HepG2 (cell line): ENCODE results near the gene CAPN11. TPM values are rescaled to one million over a fixed set of nuclear protein-coding genes. Genes with fewer than 3 reads are reported as not detected.

Experiments used
- ATAC-seq: fragments of 200-7000 bp; cut with Tn5 transposase; 3 replicates; pipeline ENCODE4 v1.9.1; 2020; ENCODE audit warnings: mild to moderate bottlenecking, moderate library complexity
- BruUV-seq: library from RNA; stranded (reverse); fragments of 400-500 nt; replicated peaks from 2 replicates; lab custom pipeline; 2021; lab: Mats Ljungman, UMichigan
- CTCF ChIA-PET: fragments of 300-600 bp; formaldehyde crosslinking; extraction: SDS; loops from one replicate; lab custom pipeline; 2021; ENCODE audit warnings: low total read pairs, inconsistent platforms, low intra/inter-chr PET ratio; lab: Yijun Ruan, JAX
- POLR2A ChIA-PET: fragments of 350-600 bp; sonication (Branson Sonifier 250); formaldehyde crosslinking; loops from one replicate; lab custom pipeline; 2020; ENCODE audit warnings: antibody characterized with exemption, inconsistent platforms; lab: Yijun Ruan, JAX
- DNase-seq: peaks from one replicate; pipeline ENCODE4 v3.0.0-alpha.2; 2015; ENCODE audit warnings: low spot score
- FAIRE-seq: peaks from 3 replicates; lab custom pipeline; 2011; peaks lifted over from hg19 to GRCh38; lab: Jason Lieb, UNC
- H2AFZ ChIP-seq: one replicate; pipeline ENCODE4 v1.6.1; 2011; ENCODE audit warnings: low read length, inconsistent platforms
- H3K27ac ChIP-seq: fragments of 300-600 bp; 3 replicates; pipeline ENCODE4 v1.8.0; 2011; ENCODE audit warnings: mixed run types, mild to moderate bottlenecking, mixed read lengths, low read length, inconsistent platforms; ENCODE audit not compliant: insufficient read depth; ENCODE audit errors: extremely low read length
- H3K27me3 ChIP-seq, 2 experiments: fragments of 200-600 bp in 1 of 2; 2 replicates in 1 of 2; 3 replicates in 1 of 2; pipeline versions ENCODE4 v1.6.0 to v1.8.0; 2011; ENCODE audit warnings: low read length in 2 of 2, mild to moderate bottlenecking in 2 of 2, moderate library complexity in 2 of 2, inconsistent platforms in 1 of 2; ENCODE audit not compliant: insufficient read depth in 2 of 2, control insufficient read depth in 1 of 2
- H3K36me3 ChIP-seq, 2 experiments: fragments of 200-600 bp in 1 of 2; replicated peaks in 1 of 2; 2 replicates in 1 of 2; 3 replicates in 1 of 2; pipeline versions ENCODE4 v1.5.1 to v1.8.0; 2011; ENCODE audit warnings: low read length in 2 of 2, inconsistent platforms in 1 of 2; ENCODE audit not compliant: insufficient read depth in 2 of 2, control insufficient read depth in 1 of 2
- H3K4me1 ChIP-seq: 2 replicates; pipeline ENCODE4 v1.5.1; 2012; ENCODE audit warnings: low read length, inconsistent platforms; ENCODE audit not compliant: insufficient read depth
- H3K4me2 ChIP-seq: 2 replicates; pipeline ENCODE4 v1.6.0; 2011; ENCODE audit warnings: low read depth, low read length, inconsistent platforms
- H3K4me3 ChIP-seq, 3 experiments: fragments of 200-600 bp in 1 of 3; sonication (generic), shearing (Covaris generic) in 1 of 3; replicated peaks in 1 of 3; 2 replicates each; pipeline ENCODE4 v1.5.1; 2011 to 2016; ENCODE audit warnings: low read length in 3 of 3, inconsistent platforms in 2 of 3, low read depth in 2 of 3, mild to moderate bottlenecking in 2 of 3, control low read depth in 1 of 3, mixed read lengths in 1 of 3; ENCODE audit not compliant: insufficient read depth in 1 of 3
- H3K79me2 ChIP-seq: one replicate; pipeline ENCODE4 v1.6.1; 2011; ENCODE audit warnings: low read length, inconsistent platforms; ENCODE audit not compliant: insufficient read depth
- H3K9ac ChIP-seq: 2 replicates; pipeline ENCODE4 v1.6.0; 2011; ENCODE audit warnings: mild to moderate bottlenecking, low read depth, low read length, inconsistent platforms; ENCODE audit not compliant: insufficient read depth
- H3K9me3 ChIP-seq: 2 replicates; pipeline ENCODE4 v1.5.1; 2012; ENCODE audit warnings: mild to moderate bottlenecking, low read length
- H4K20me1 ChIP-seq: 2 replicates; pipeline ENCODE4 v1.6.0; 2011; ENCODE audit warnings: inconsistent platforms, mild to moderate bottlenecking, low read length, moderate library complexity; ENCODE audit not compliant: insufficient read depth
- AGO1 ChIP-seq: fragments of 200-400 bp; formaldehyde crosslinking; IDR thresholded peaks from 2 replicates; pipeline ENCODE4 v1.6.1; 2017; ENCODE audit warnings: mild to moderate bottlenecking, low read depth, low read length, moderate library complexity; ENCODE audit not compliant: poor library complexity, severe bottlenecking
- AKNA ChIP-seq: sonication (generic); formaldehyde crosslinking; IDR thresholded peaks from 2 replicates; pipeline ENCODE4 v1.4.0; 2020; ENCODE audit warnings: missing genetic modification reagents, borderline replicate concordance
- GTF2F1 ChIP-seq: fragments of 150-350 bp; IDR thresholded peaks from 2 replicates; pipeline ENCODE4 v1.6.1; 2014; ENCODE audit warnings: low read length
- NFYB ChIP-seq: sonication (generic); formaldehyde crosslinking; IDR thresholded peaks from 2 replicates; pipeline ENCODE4 v1.4.0; 2020; ENCODE audit warnings: missing genetic modification reagents
- SIN3B ChIP-seq: fragments of 150-350 bp; IDR thresholded peaks from 2 replicates; pipeline ENCODE4 v1.6.1; 2014; ENCODE audit warnings: low read length
- ZMYM4 ChIP-seq: sonication (generic); formaldehyde crosslinking; IDR thresholded peaks from 2 replicates; pipeline ENCODE4 v1.8.1; 2023; ENCODE audit warnings: mild to moderate bottlenecking, missing genetic modification reagents
- ZNF263 ChIP-seq: sonication (generic); formaldehyde crosslinking; IDR thresholded peaks from 2 replicates; pipeline ENCODE4 v1.4.0; 2020; ENCODE audit warnings: missing genetic modification reagents
- ZNF644 ChIP-seq: IDR thresholded peaks from 2 replicates; pipeline ENCODE4 v1.6.1; 2016; ENCODE audit warnings: low read depth
- WGBS: methylation state at CpG from one replicate; pipeline ENCODE4 v1.1.6; 2017; ENCODE audit warnings: low lambda C conversion rate; 5-methylcytosine and 5-hydroxymethylcytosine counted together
- in situ Hi-C: cut with HindIII; loops from 2 replicates; pipeline ENCODE4 v1.10.0; 2017; ENCODE audit warnings: low pct_unique_long_range_greater_than_20kb; ENCODE audit not compliant: extremely low pct_ligation_motif_present
- intact Hi-C: fragments of 100-400 bp; cut with micrococcal nuclease; formaldehyde crosslinking; loops from one replicate; pipeline ENCODE4 v1.10.0; 2022; ENCODE audit not compliant: unreplicated experiment
- polyA plus RNA-seq, 8 experiments: library from polyadenylated mRNA; depleted of rRNA in 3 of 8; stranded (reverse) in 7 of 8; unstranded in 1 of 8; fragments of >200 nt; fragmentation: Illumina TruSeq in 4 of 8; extraction: Trizol in 4 of 8; gene quantifications; 2 replicates each; pipeline versions ENCODE4 v1.2.1 to v1.2.3, GENCODE V29; 2011 to 2016; ENCODE audit warnings: low read depth in 4 of 8, missing spikeins in 1 of 8, mixed read lengths in 1 of 8; ENCODE audit not compliant: insufficient read depth in 1 of 8
- total RNA-seq, 5 experiments: library from RNA; depleted of rRNA; stranded (reverse); fragments of >200 nt; fragmentation: Illumina TruSeq; extraction: Trizol; gene quantifications; 2 replicates each; pipeline ENCODE4 v1.2.3, GENCODE V29; 2016; ENCODE audit warnings: low read depth in 1 of 5

The CAPN11 gene
- total and polyA plus RNA-seq, 2 of the 13 experiments (the other 11 are each of a cell fraction or from before 2014, with no cell fraction given), result 0.07 to 0.11 TPM

GRCh38 chr6:44194326-44194725, 35.7 kb downstream of the CAPN11 start:
- no peak for DNase-seq
- CTCF ChIA-PET, result no interaction called here
- no peak for FAIRE-seq

More at GRCh38 chr6:44194326-44194725, 35.7 kb downstream of the CAPN11 start:
- no peak overlapping the region for H3K4me3 ChIP-seq
- BruUV-seq, result no TSS peak
- in situ Hi-C loops (no loop called here), intact Hi-C loops (no loop called here)
- H4K20me1 ChIP-seq, result no peaks in the 10 kb centered on the region
- peaks cover 0 to 5% of the 10 kb centered on the region in 2 experiments; a peak in 2 of 5 replicates for H3K27me3 ChIP-seq
- peaks cover 40% of the 10 kb centered on the region for H3K4me1 ChIP-seq
- H3K79me2 ChIP-seq, result no peaks in the 10 kb centered on the region
- H3K27ac ChIP-seq, result no peak overlapping the region
- no peak for ATAC-seq
- no peak overlapping the region for H3K9ac ChIP-seq
- POLR2A ChIA-PET, result interaction anchor here (1.7 kb wide), 1 partner anchor 9 kb away, joined by 5 read pairs; no protein-coding TSS in a partner anchor
- no peak overlapping the region for H2AFZ ChIP-seq
- no peaks in the 10 kb centered on the region for H3K9me3 ChIP-seq
- no peak overlapping the region for H3K4me2 ChIP-seq
- H3K36me3 ChIP-seq, result no peaks in the 10 kb centered on the region
- TF ChIP-seq SIN3B (no peak), ZNF644 (CRISPR knock-in tag) (no peak), ZNF263 (CRISPR knock-in tag) (no peak), AGO1 (no peak), AKNA (CRISPR knock-in tag) (no peak), ZMYM4 (no peak), GTF2F1 (no peak), NFYB (CRISPR knock-in tag) (no peak)
- WGBS, result 43% methylated on average over 5 of the region's 5 CpGs
